Adrenal gland (tissue), 12 donors: ENCODE data around the gene NLGN3. TPM values are rescaled to one million over a fixed set of nuclear protein-coding genes. Genes with fewer than 3 reads are reported as not detected.

Experiments
- DNase-seq, 7 donors: peaks; one replicate each; pipeline ENCODE4 v3.0.0-alpha.2; 2019 to 2020
- H3K27ac ChIP-seq, 5 donors: fragments of 200-600 bp; sonication (generic) in 4 of 5; 1 replicate in 3 of 5; 2 replicates in 2 of 5; pipeline versions ENCODE4 v1.5.1 to v1.8.0; 2016 to 2020; ENCODE audit warnings: mild to moderate bottlenecking in 1 of 5
- H3K27me3 ChIP-seq: fragments of 200-600 bp; 2 replicates; pipeline ENCODE4 v1.8.0; 2021
- H3K36me3 ChIP-seq, 2 donors: fragments of 200-600 bp; replicated peaks in 1 of 2; 1 replicate in 1 of 2; 2 replicates in 1 of 2; pipeline versions ENCODE4 v1.5.1 to v1.8.0; 2018 to 2022
- H3K4me1 ChIP-seq, 2 donors: fragments of 200-600 bp; replicated peaks in 1 of 2; 1 replicate in 1 of 2; 2 replicates in 1 of 2; pipeline versions ENCODE4 v1.5.1 to v1.8.0; 2018 to 2021
- H3K4me3 ChIP-seq, 4 donors: fragments of 200-600 bp; sonication (generic) in 3 of 4; one replicate each; pipeline ENCODE4 v1.5.1; 2016 to 2018
- H3K9me3 ChIP-seq, 3 donors: fragments of 200-600 bp; sonication (generic) in 1 of 3; replicated peaks in 1 of 3; 1 replicate in 2 of 3; 2 replicates in 1 of 3; pipeline versions ENCODE4 v1.5.1 to v1.8.0; 2016 to 2021
- POLR2A ChIP-seq, 2 donors: fragments of 450-650 bp; IDR thresholded peaks; one replicate each; pipeline ENCODE4 v1.6.1; 2017; ENCODE audit warnings: antibody characterized with exemption in 2 of 2, mild to moderate bottlenecking in 2 of 2, moderate library complexity in 1 of 2
- WGBS, 4 donors: extraction: QIAGEN DNeasy Blood & Tissue Kit in 2 of 4; methylation state at CpG; one replicate each; pipeline versions ENCODE4 v1.1.5 to v1.1.7; 2013 to 2017; 5-methylcytosine and 5-hydroxymethylcytosine counted together
- intact Hi-C, 2 donors: fragments of 100-400 bp; cut with DNase I; formaldehyde crosslinking; loops; one replicate each; pipeline versions ENCODE4 v1.14.1 to v1.15.0; 2022 to 2023
- polyA plus RNA-seq, 3 donors: library from polyadenylated mRNA; stranded (reverse); fragments of 200-250 nt in 2 of 3; fragments of 350-450 nt in 1 of 3; fragmentation: Illumina TruSeq in 1 of 3; extraction: RNeasy Lipid Tissue Mini Kit (QIAGEN cat#74804) in 1 of 3; gene quantifications; one replicate each; pipeline ENCODE4 v1.2.3, GENCODE V29; 2013 to 2014
- total RNA-seq, 9 donors: library from RNA; depleted of rRNA in 4 of 9; stranded (reverse); fragments of >200 nt in 4 of 9; fragments of 120-200 nt in 1 of 9; fragmentation: NEBNext Ultra II Directional in 1 of 9; extraction: Animal tissue kit (Norgen Biotek cat#: 25700) in 1 of 9; gene quantifications; one replicate each; pipeline versions ENCODE4 v1.1.0 to v1.2.4, GENCODE V29; 2013 to 2023
- TF ChIP-seq, protein P1 (sequence below), 6 experiments: fragments of 450-650 bp in 4 of 6; fragments of 200-600 bp in 2 of 6; sonication (generic) in 1 of 6; IDR thresholded peaks; 1 replicate in 5 of 6; 2 replicates in 1 of 6; pipeline versions ENCODE4 v1.5.1 to v1.8.0; 2016 to 2021; ENCODE audit warnings: antibody characterized with exemption in 6 of 6, mild to moderate bottlenecking in 2 of 6, moderate library complexity in 1 of 6
- donor health status: healthy with polysubstance abuse.
- donor health status: Bipolar disorder and iron deficiency.
- donor health status: DM: yes; HTN: yes; CAD: no.
- donor health status: DM: no; HTN: no; CAD: no.
- donor health status: DM: no; HTN: no; CAD: no.
- donor health status: DM: yes; HTN: yes; CAD: no.

Gene NLGN3
- total and polyA plus RNA-seq, 12 donors, result 8.9 to 51.6 (median 17.2) TPM

DNA sequence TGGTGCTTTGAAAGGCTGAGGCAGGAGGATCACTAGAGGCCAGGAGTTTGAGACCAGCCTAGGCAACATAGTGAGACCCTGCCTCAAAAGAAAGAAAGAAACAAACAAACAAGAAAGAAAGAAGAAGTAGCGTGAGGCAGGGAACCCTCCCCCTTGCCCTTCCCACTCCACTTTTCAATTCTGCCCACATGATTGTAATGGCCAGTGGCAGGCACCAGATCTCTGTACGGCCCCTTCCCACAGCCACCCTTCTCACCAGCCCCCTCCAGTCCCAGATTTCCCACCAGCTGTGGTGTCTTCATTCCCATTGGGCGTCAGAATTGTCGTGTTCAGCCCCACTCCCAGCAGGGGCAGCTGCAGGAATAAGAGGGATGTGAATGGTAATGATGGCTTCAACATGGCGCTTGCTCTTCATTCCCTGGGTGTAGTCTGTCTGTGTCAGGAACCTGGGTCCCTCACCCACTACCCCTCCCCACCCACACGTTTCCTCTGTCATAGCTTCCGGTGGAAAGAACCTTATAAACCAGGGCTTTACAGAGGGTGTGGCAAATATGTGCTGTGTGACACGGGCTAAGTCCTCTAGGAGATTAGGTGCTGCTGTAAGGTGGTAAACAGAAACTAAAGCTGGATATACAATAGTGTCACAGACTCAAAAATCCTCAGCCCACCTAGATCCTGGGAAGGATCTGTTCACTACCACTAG is 33.3 kb upstream of the NLGN3 start, which contains the start of gene IL2RG:
Gene IL2RG, minus strand, starts transcription at position 437 of the 703 bp plus-strand sequence. Its CDS starts 38 bp downstream, at position 399.
- no peaks in the 10 kb centered on the region for H3K9me3 ChIP-seq
- H3K4me1 ChIP-seq, result no peaks in the 10 kb centered on the region
- 62 to 80% (median 69%) methylated on average over 8 of the region's 8 CpGs for WGBS, 4 donors
- H3K27me3 ChIP-seq, result no peaks in the 10 kb centered on the region
- intact Hi-C loops, result no loop called here
- TF ChIP-seq, protein P1, sequence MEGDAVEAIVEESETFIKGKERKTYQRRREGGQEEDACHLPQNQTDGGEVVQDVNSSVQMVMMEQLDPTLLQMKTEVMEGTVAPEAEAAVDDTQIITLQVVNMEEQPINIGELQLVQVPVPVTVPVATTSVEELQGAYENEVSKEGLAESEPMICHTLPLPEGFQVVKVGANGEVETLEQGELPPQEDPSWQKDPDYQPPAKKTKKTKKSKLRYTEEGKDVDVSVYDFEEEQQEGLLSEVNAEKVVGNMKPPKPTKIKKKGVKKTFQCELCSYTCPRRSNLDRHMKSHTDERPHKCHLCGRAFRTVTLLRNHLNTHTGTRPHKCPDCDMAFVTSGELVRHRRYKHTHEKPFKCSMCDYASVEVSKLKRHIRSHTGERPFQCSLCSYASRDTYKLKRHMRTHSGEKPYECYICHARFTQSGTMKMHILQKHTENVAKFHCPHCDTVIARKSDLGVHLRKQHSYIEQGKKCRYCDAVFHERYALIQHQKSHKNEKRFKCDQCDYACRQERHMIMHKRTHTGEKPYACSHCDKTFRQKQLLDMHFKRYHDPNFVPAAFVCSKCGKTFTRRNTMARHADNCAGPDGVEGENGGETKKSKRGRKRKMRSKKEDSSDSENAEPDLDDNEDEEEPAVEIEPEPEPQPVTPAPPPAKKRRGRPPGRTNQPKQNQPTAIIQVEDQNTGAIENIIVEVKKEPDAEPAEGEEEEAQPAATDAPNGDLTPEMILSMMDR (IDR thresholded peaks at IDR 0.05), result no peak
- H3K36me3 ChIP-seq, result no peaks in the 10 kb centered on the region
- H3K27ac ChIP-seq, result no peak within 1 kb of the TSS
- DNase-seq, result no peak
- no peak within 1 kb of the TSS for H3K4me3 ChIP-seq

DNA sequence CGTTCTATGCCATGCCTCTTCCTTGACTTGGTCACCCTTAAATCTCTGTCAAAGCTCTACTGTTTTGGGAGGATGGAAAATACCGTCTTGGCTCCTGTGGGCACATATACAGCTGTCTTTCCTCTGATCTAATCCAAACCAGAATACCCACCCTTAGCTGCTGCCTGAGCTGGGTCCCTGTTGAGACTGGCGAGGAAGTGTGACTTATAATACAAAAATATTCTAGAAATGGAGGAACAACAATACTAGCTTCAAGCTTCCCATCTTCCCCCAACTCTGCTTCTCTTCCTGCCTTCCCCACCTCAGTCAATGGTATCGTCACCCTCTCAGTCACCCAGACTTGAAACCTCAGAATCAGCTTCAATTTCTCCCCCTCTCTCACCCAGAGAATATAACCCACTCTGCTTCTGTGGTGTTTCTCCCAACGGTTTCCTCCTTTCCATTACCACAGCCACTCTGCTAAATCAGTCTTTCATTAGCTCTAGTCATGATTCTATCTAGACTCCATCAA is 32.7 kb upstream of the NLGN3 start:
- H3K27me3 ChIP-seq, result no peaks in the 10 kb centered on the region
- 56 to 74% (median 58%) methylated on average over 5 of the region's 5 CpGs for WGBS, 4 donors
- TF ChIP-seq POLR2A (IDR thresholded peaks at IDR 0.05), result no peak
- TF ChIP-seq, protein P1 (IDR thresholded peaks at IDR 0.05), result no peak
- no peak overlapping the region for H3K4me3 ChIP-seq
- H3K4me1 ChIP-seq, result no peaks in the 10 kb centered on the region
- no peaks in the 10 kb centered on the region for H3K9me3 ChIP-seq
- no peak for DNase-seq
- intact Hi-C loops, result no loop called here
- H3K36me3 ChIP-seq, result no peaks in the 10 kb centered on the region
- no peak overlapping the region for H3K27ac ChIP-seq

DNA sequence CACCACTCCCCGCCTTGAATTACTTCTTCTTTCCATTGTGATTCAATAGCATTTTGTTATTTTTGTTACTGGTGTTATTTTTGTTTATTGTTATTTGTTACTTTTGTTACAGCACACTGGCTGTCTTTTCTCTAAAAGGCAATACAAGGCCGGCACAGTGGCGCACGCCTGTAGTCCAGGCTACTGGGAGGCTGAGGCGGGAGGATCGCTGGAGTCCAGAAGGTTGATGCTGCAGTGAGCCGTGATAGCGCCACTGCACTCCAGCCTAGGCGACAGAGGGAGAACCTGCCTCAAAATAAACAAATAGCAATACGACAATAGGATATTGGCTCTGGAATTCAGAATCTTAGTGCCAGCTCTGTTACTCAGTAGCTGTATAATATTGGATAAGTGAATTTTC is 27.3 kb upstream of the NLGN3 start:
- peaks cover 6 to 9% of the 10 kb centered on the region in 2 donors for H3K4me1 ChIP-seq
- intact Hi-C loops, result no loop called here
- H3K36me3 ChIP-seq, result peaks cover 0 to 16% of the 10 kb centered on the region in 2 donors
- WGBS, 4 donors, result 77 to 100% (median 85%) methylated on average over 7 to 10 of the region's 10 CpGs
- H3K27ac ChIP-seq, result no peak overlapping the region
- DNase-seq, result no peak
- peak overlapping the region in 1 of 4 donors; percentile 55 for H3K4me3 ChIP-seq
- no peaks in the 10 kb centered on the region for H3K27me3 ChIP-seq
- no peaks in the 10 kb centered on the region for H3K9me3 ChIP-seq
- no peak for TF ChIP-seq POLR2A (IDR thresholded peaks at IDR 0.05)
- TF ChIP-seq, protein P1 (IDR thresholded peaks at IDR 0.05), result no peak

DNA sequence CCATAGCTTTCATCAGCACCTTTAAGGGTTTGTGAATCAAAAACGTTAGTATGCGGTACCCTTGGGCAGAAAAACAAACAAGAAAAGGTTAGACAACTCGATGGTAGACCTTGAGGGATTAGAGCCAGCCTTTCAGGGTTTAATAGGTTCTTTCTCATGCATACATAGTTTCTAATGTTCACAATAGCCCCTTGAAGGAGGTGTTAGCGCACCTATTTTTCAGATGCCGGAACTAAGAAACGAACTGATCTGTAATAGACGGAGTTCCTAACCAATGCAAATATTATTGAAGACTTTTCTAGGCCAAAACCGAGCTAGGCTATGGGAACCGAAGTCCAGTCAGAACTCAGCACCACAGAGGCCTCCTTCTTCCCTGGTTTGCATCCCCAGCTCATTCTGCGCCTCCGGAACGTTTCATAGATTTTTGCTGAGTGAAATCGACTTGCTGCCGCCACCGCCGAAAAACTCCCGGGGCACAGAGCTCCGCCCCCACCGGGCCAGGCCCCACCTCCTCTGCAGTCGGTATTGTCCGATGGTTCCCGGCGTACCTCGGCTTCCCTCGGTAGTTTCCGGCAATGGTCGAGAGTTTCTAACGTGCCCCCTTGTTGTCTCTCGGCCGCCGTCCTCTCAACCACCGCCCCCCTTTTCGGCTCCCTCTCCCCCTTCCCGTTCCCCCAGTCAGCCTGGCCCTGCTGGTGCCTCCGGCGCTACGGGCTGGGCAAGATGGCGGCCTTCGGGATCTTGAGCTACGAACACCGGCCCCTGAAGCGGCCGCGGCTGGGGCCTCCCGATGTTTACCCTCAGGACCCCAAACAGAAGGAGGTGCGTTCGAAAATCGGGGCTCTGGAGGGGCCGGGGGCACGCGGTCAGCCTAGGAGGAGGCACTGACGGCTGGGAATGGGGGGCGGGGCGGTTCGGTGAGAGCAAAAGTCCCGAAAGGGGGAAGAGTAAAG is 26.3 kb upstream of the NLGN3 start, which contains the start of gene MED12:
Gene MED12, plus strand, starts transcription at position 565 of the 953 bp plus-strand sequence. Its CDS starts 159 bp downstream, at position 724.
- WGBS, 4 donors, result 1 to 36% (median 15%) methylated on average over 25 to 56 of the region's 56 CpGs

More for the DNA sequence above, 26.3 kb upstream of the NLGN3 start, which contains the start of gene MED12:
- intact Hi-C loops, result no loop called here
- H3K9me3 ChIP-seq, result no peaks in the 10 kb centered on the region
- TF ChIP-seq, protein P1 (IDR thresholded peaks at IDR 0.05), result no peak
- peak in 1 of 2 donors; percentile 51 for TF ChIP-seq POLR2A (IDR thresholded peaks at IDR 0.05)
- H3K36me3 ChIP-seq, result peaks cover 0 to 26% of the 10 kb centered on the region in 2 donors
- peak within 1 kb of the TSS; percentile 43 to 84 (median 69) for H3K27ac ChIP-seq
- no peaks in the 10 kb centered on the region for H3K27me3 ChIP-seq
- H3K4me3 ChIP-seq, result peak within 1 kb of the TSS in 3 of 4 donors; percentile 34 to 68 (median 55)
- DNase-seq, result peak; percentile 85 to 93 (median 87)
- peaks cover 6 to 9% of the 10 kb centered on the region in 2 donors for H3K4me1 ChIP-seq
